ENCODE data around the gene EBI3.

DNA sequence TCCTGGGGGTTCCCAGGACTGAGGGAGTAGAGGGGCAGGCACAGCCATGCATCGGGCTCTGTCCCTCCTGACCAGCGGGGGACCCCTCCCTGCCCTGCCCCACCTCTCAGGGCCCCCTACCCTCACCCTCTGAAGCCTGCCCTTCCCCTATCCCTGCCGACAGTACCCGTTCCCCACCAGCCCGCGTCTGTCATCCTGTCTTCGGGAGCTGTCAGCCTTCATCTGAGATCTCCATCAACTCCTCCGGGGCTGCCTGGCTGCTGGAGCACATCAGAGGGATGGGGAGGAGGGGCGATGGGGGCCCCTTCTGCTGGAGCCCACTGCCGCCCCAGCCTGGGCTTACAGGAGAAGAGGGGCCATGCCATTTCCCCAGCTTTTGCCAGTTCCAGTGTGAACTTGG is 43.6 kb downstream of the EBI3 start:
- TF ChIP-seq JUND (IDR thresholded peaks at IDR 0.05; ENCODE audit: low read length) (no peak), FOSL1 (IDR thresholded peaks at IDR 0.05; ENCODE audit: insufficient read depth, low read depth, low read length) (no peak), POLR2A (IDR thresholded peaks at IDR 0.05; ENCODE audit: control extremely low read depth in 1 of 2, low read depth in 2 of 2, low read length in 2 of 2) (no peak), TAF1 (IDR thresholded peaks at IDR 0.05; ENCODE audit: low read depth, low read length) (no peak)

All from H1 (cell line).